DND-41 (cell line): ENCODE results near the gene MAL.

Source experiments
- EZH2 ChIP-seq: IDR thresholded peaks from 3 replicates; pipeline ENCODE4 v1.6.1; 2012; ENCODE audit warnings: borderline replicate concordance, low read depth, mild to moderate bottlenecking, moderate library complexity, low read length, inconsistent platforms; ENCODE audit not compliant: severe bottlenecking
- TF ChIP-seq, protein P1 (sequence below): IDR thresholded peaks from 2 replicates; pipeline ENCODE4 v1.5.1; 2012; ENCODE audit warnings: borderline replicate concordance, low read length, moderate library complexity, mild to moderate bottlenecking; ENCODE audit not compliant: poor library complexity, severe bottlenecking; ENCODE audit errors: extremely low read depth

DNA sequence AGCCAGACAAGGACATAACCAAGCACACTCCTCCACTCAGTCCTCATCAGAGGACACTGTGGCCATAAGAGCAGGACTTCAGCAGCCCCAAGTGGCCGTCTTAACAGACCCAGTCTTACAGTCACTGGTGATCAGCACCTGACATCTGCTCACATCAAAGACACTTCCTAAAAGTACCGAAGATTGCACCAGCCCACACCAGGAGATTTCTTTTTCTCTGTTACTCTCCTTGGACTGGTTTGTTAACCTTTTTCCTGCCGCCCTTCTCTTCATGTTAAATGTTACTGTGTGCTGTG lies 52.0 kb downstream of the MAL start:
- TF ChIP-seq, protein P1, sequence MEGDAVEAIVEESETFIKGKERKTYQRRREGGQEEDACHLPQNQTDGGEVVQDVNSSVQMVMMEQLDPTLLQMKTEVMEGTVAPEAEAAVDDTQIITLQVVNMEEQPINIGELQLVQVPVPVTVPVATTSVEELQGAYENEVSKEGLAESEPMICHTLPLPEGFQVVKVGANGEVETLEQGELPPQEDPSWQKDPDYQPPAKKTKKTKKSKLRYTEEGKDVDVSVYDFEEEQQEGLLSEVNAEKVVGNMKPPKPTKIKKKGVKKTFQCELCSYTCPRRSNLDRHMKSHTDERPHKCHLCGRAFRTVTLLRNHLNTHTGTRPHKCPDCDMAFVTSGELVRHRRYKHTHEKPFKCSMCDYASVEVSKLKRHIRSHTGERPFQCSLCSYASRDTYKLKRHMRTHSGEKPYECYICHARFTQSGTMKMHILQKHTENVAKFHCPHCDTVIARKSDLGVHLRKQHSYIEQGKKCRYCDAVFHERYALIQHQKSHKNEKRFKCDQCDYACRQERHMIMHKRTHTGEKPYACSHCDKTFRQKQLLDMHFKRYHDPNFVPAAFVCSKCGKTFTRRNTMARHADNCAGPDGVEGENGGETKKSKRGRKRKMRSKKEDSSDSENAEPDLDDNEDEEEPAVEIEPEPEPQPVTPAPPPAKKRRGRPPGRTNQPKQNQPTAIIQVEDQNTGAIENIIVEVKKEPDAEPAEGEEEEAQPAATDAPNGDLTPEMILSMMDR = no peak
- TF ChIP-seq EZH2 = no peak
